ENCODE results near the gene DOCK2.

GRCh38 chr5:170113522-170113900 lies 476.4 kb downstream of the DOCK2 start:
- TF ChIP-seq EP300 (IDR thresholded peaks at IDR 0.05), result no peak
- no peak for TF ChIP-seq CTCF (IDR thresholded peaks at IDR 0.05)
- no peak for TF ChIP-seq POLR2A (IDR thresholded peaks at IDR 0.05)
- TF ChIP-seq POLR2AphosphoS5 (IDR thresholded peaks at IDR 0.05), result no peak
